ENCODE measurements around the gene NOS2. TPM values are rescaled to one million over a fixed set of nuclear protein-coding genes. Genes with fewer than 3 reads are reported as not detected.
"Not testable (repeated sequence)": the region's sequence is repeated elsewhere in the genome, so short reads cannot be mapped to it uniquely, and the experiment has no call there.

NOS2 gene
- total and polyA plus RNA-seq, 4 donors = 0.30 to 2.2 (median 0.89) TPM

- no peak overlapping the region for H3K4me3 ChIP-seq
- no peaks in the 10 kb centered on the region for H3K9me3 ChIP-seq (ENCODE audit: control insufficient read depth in 4 of 4, insufficient read depth in 3 of 4, low read length in 3 of 4)
- no peak for ATAC-seq (ENCODE audit: insufficient read depth, low FRiP score)
- no peak for TF ChIP-seq CTCF (IDR thresholded peaks at IDR 0.05; ENCODE audit: control extremely low read depth, extremely low read depth)
- H3K27ac ChIP-seq (ENCODE audit: low read depth in 1 of 2, low read length in 1 of 2) = no peak overlapping the region
- no peak overlapping the region for H3K9ac ChIP-seq (ENCODE audit: insufficient read depth in 1 of 2, low read length in 2 of 2)
- H3K27me3 ChIP-seq (ENCODE audit: control insufficient read depth in 3 of 3, insufficient read depth in 3 of 3, low read length in 2 of 3) = no peaks in the 10 kb centered on the region
- no peaks in the 10 kb centered on the region for H3K36me3 ChIP-seq (ENCODE audit: control insufficient read depth in 4 of 4, insufficient read depth in 4 of 4, low read length in 4 of 4)
- H3K4me1 ChIP-seq (ENCODE audit: control insufficient read depth in 5 of 5, insufficient read depth in 5 of 5, low read length in 5 of 5) = peaks cover 0 to 3% (median 0%) of the 10 kb centered on the region in 5 donors
- WGBS, 2 donors = 32 to 59% methylated on average over 23 of the region's 23 CpGs
- DNase-seq = peak in 1 of 3 donors; percentile 1
These were observed 45.8 kb upstream of the NOS2 start for GRCh38 chr17:27846042-27846655.

GRCh38 chr17:27845264-27846041, 45.1 kb upstream of the NOS2 start:
- no peak overlapping the region for H3K9ac ChIP-seq (ENCODE audit: insufficient read depth in 1 of 2, low read length in 2 of 2)
- WGBS, 2 donors = 58 to 66% methylated on average over 13 of the region's 13 CpGs
- no peak overlapping the region for H3K4me3 ChIP-seq
- H3K9me3 ChIP-seq (ENCODE audit: control insufficient read depth in 4 of 4, insufficient read depth in 3 of 4, low read length in 3 of 4) = no peaks in the 10 kb centered on the region
- no peak for DNase-seq
- no peaks in the 10 kb centered on the region for H3K27me3 ChIP-seq (ENCODE audit: control insufficient read depth in 3 of 3, insufficient read depth in 3 of 3, low read length in 2 of 3)
- H3K27ac ChIP-seq (ENCODE audit: low read depth in 1 of 2, low read length in 1 of 2) = no peak overlapping the region
- ATAC-seq (ENCODE audit: insufficient read depth, low FRiP score) = no peak
- no peak for TF ChIP-seq CTCF (IDR thresholded peaks at IDR 0.05; ENCODE audit: control extremely low read depth, extremely low read depth)
- H3K36me3 ChIP-seq (ENCODE audit: control insufficient read depth in 4 of 4, insufficient read depth in 4 of 4, low read length in 4 of 4) = no peaks in the 10 kb centered on the region
- peaks cover 0 to 3% (median 0%) of the 10 kb centered on the region in 5 donors for H3K4me1 ChIP-seq (ENCODE audit: control insufficient read depth in 5 of 5, insufficient read depth in 5 of 5, low read length in 5 of 5)

- ATAC-seq (ENCODE audit: insufficient read depth, low FRiP score) (no peak), DNase-seq (no peak)
- H3K27ac ChIP-seq (ENCODE audit: low read depth in 1 of 2, low read length in 1 of 2) = no peak overlapping the region
These were observed 40.4 kb upstream of the NOS2 start for GRCh38 chr17:27840688-27841087.

GRCh38 chr17:27840406-27840678, 40.0 kb upstream of the NOS2 start:
- H3K9ac ChIP-seq (ENCODE audit: insufficient read depth in 1 of 2, low read length in 2 of 2); H3K36me3 ChIP-seq (ENCODE audit: control insufficient read depth in 4 of 4, insufficient read depth in 4 of 4, low read length in 4 of 4); ATAC-seq (ENCODE audit: insufficient read depth, low FRiP score); H3K4me1 ChIP-seq (ENCODE audit: control insufficient read depth in 5 of 5, insufficient read depth in 5 of 5, low read length in 5 of 5); H3K27me3 ChIP-seq (ENCODE audit: control insufficient read depth in 3 of 3, insufficient read depth in 3 of 3, low read length in 2 of 3); H3K4me3 ChIP-seq; H3K27ac ChIP-seq (ENCODE audit: low read depth in 1 of 2, low read length in 1 of 2); H3K9me3 ChIP-seq (ENCODE audit: control insufficient read depth in 4 of 4, insufficient read depth in 3 of 4, low read length in 3 of 4); DNase-seq: not testable (repeated sequence)
- WGBS, 2 donors = no CpG with 5 or more reads among the region's 1 CpG

More at GRCh38 chr17:27840688-27841087, 40.4 kb upstream of the NOS2 start:
- Histone ChIP-seq H3K27me3 (ENCODE audit: control insufficient read depth in 3 of 3, insufficient read depth in 3 of 3, low read length in 2 of 3) (no peaks in the 10 kb centered on the region), H3K9ac (ENCODE audit: insufficient read depth in 1 of 2, low read length in 2 of 2) (no peak overlapping the region), H3K36me3 (ENCODE audit: control insufficient read depth in 4 of 4, insufficient read depth in 4 of 4, low read length in 4 of 4) (no peaks in the 10 kb centered on the region), H3K4me3 (no peak overlapping the region), H3K4me1 (ENCODE audit: control insufficient read depth in 5 of 5, insufficient read depth in 5 of 5, low read length in 5 of 5) (no peaks in the 10 kb centered on the region), H3K9me3 (ENCODE audit: control insufficient read depth in 4 of 4, insufficient read depth in 3 of 4, low read length in 3 of 4) (no peaks in the 10 kb centered on the region)
- no peak for TF ChIP-seq CTCF (IDR thresholded peaks at IDR 0.05; ENCODE audit: control extremely low read depth, extremely low read depth)
- whole genome bisulfite sequencing, 2 donors = 79 to 84% methylated on average over 1 of the region's 1 CpG

GRCh38 chr17:27839571-27840405, 39.5 kb upstream of the NOS2 start:
- H3K27ac ChIP-seq (ENCODE audit: low read depth in 1 of 2, low read length in 1 of 2); H3K9me3 ChIP-seq (ENCODE audit: control insufficient read depth in 4 of 4, insufficient read depth in 3 of 4, low read length in 3 of 4); H3K36me3 ChIP-seq (ENCODE audit: control insufficient read depth in 4 of 4, insufficient read depth in 4 of 4, low read length in 4 of 4); H3K27me3 ChIP-seq (ENCODE audit: control insufficient read depth in 3 of 3, insufficient read depth in 3 of 3, low read length in 2 of 3); H3K4me3 ChIP-seq; H3K9ac ChIP-seq (ENCODE audit: insufficient read depth in 1 of 2, low read length in 2 of 2); H3K4me1 ChIP-seq (ENCODE audit: control insufficient read depth in 5 of 5, insufficient read depth in 5 of 5, low read length in 5 of 5): not testable (repeated sequence)
- 32 to 78% methylated on average over 1 of the region's 4 CpGs for WGBS, 2 donors
- DNase-seq (peak in 1 of 3 donors; percentile 10), ATAC-seq (ENCODE audit: insufficient read depth, low FRiP score) (peak; percentile 75)
